HUES64 (cell line): ENCODE data around the gene RBM5.
A peak's percentile ranks its signal among the peaks of the same experiment; 100 is the strongest.

Experiments
- H3K27ac ChIP-seq: 2 replicates; pipeline ENCODE4 v1.7.0; 2013; ENCODE audit warnings: low read depth, low read length, inconsistent platforms
- H3K27me3 ChIP-seq: 2 replicates; pipeline ENCODE4 v1.6.1; 2013; ENCODE audit warnings: mild to moderate bottlenecking, low read length; ENCODE audit not compliant: insufficient read depth
- H3K36me3 ChIP-seq: 2 replicates; pipeline ENCODE4 v1.6.1; 2013; ENCODE audit warnings: mild to moderate bottlenecking, low read length; ENCODE audit not compliant: insufficient read depth
- H3K4me1 ChIP-seq: 2 replicates; pipeline ENCODE4 v1.6.1; 2013; ENCODE audit warnings: mild to moderate bottlenecking, low read length, moderate library complexity; ENCODE audit not compliant: insufficient read depth
- H3K4me3 ChIP-seq: 2 replicates; pipeline ENCODE4 v1.5.1; 2013; ENCODE audit warnings: mild to moderate bottlenecking, low read length, moderate library complexity
- H3K9ac ChIP-seq: 2 replicates; pipeline ENCODE4 v1.6.1; 2013; ENCODE audit warnings: mild to moderate bottlenecking, low read depth, low read length
- H3K9me3 ChIP-seq: 2 replicates; pipeline ENCODE4 v1.6.1; 2013; ENCODE audit warnings: low read depth, low read length; ENCODE audit not compliant: insufficient read depth
- WGBS: fragments of 150-250, 120-280 bp; methylation state at CpG from one replicate; pipeline ENCODE4 v1.1.7; 2013; ENCODE audit warnings: missing lambda C conversion rate; 5-methylcytosine and 5-hydroxymethylcytosine counted together

RBM5 gene

DNA sequence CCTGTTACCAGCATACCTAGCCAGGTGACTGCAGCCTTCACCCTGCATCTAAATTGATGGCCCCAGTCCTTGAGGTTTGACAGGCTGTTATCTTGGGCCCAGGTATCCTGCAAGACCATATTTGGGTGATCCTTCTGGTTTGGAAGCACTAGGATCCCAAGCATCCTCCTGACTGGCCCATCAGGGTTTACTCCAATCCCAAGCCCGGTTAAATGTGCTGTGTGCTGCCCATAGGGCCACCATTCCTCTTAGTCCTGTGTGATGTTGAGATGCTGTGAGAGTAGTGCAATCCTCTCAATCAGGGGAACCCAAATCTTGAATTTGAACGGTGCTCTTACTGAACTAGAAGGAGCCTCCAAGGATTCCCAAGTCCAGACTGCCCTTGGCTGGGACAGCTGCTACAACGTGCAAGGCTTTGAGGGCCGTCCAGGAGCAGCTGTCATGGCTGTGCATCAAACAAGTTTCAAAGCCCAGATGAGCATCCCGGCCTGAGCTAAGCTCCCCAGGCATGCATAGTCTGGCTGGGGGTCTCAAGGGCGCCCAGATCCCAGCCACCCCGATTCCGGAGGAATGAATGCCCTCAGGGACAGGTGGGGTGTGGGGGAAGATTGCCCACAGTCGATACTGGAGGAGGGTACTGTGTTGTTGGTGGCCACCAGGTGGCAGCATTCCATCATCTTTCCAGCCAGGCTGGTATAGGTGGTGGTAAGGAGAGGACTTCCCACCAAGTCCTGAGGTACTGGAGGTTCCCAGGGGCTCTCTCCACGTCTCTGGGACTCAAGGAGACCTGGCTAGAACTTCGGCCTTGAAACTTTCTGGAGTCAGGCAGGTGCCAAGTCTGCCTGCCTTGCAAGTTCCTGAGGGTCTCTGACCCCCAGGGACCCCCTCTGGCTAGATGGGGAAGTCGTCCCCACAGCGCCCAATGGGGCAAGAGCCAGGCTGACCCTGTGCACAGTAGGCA is 32.6 kb downstream of the RBM5 start:
- Histone ChIP-seq H3K4me3 (no peak overlapping the region), H3K27ac (no peak overlapping the region), H3K9me3 (no peaks in the 10 kb centered on the region), H3K9ac (no peak overlapping the region), H3K36me3 (peaks cover 39% of the 10 kb centered on the region), H3K4me1 (peaks cover 20% of the 10 kb centered on the region), H3K27me3 (no peaks in the 10 kb centered on the region)
- WGBS: 45% methylated on average over 13 of the region's 13 CpGs

DNA sequence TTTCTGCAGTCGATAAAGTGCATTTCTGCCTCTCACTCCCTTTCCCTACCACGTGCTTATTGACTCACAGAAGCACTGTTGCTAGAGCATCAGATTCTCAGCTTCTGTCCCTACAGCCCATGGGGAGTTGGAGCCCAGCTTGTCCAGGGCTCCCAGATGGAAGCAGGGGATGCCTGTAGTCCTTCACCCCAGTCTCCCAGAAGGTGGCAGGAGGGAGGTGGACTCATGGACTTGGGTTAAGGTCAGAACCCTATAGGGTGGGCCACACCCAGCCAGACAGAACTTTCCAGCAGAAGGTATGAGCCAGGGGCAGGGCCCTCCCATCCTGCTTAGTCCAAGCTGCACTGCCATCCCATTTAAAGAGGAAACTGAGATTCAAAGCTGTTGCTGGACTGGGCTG is 33.4 kb downstream of the RBM5 start:
- no peaks in the 10 kb centered on the region for H3K27me3 ChIP-seq
- 91% methylated on average over 2 of the region's 2 CpGs for WGBS
- peaks cover 25% of the 10 kb centered on the region for H3K4me1 ChIP-seq
- no peaks in the 10 kb centered on the region for H3K9me3 ChIP-seq
- no peak overlapping the region for H3K27ac ChIP-seq
- H3K36me3 ChIP-seq: peaks cover 32% of the 10 kb centered on the region
- no peak overlapping the region for H3K4me3 ChIP-seq
- H3K9ac ChIP-seq: no peak overlapping the region

DNA sequence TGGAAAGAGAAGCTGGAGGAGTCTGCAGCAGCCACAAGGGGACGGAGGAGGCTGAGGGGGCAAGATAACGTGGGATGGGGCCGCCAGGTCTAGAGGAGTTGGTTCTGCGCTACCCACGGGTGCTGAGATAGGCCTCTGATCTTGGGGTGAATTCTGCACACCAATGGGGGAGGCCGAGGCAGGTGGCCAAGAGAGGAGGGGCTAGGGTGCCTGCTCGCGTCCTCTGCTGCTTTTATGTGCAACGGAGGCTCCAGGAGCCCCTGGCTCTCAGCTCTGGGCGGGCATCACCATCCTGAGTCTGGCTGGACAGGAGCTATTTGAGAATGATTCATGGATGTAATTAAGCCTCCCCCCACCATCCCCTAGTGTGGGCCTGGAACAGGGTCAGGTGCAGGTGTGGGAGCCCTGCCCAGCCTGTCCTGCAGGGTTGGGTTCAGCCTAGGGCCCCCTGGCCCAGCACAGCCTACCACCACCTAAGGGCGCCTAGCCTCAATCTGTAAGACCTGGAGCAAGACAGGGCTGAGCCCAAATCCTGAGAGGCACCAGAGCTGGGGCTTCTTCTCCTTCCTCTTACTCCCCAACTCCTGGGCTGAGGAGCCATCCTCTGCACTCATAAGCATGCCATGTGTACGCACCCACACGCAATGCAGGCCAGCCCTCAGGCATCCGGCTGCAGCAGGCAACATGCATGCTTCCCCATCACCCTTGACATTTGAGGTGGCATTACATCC is 34.1 kb downstream of the RBM5 start:
- Histone ChIP-seq H3K27me3 (no peaks in the 10 kb centered on the region), H3K4me1 (peaks cover 25% of the 10 kb centered on the region), H3K27ac (no peak overlapping the region), H3K9ac (no peak overlapping the region), H3K9me3 (no peaks in the 10 kb centered on the region), H3K4me3 (no peak overlapping the region), H3K36me3 (peaks cover 24% of the 10 kb centered on the region)
- 93% methylated on average over 14 of the region's 14 CpGs for WGBS

DNA sequence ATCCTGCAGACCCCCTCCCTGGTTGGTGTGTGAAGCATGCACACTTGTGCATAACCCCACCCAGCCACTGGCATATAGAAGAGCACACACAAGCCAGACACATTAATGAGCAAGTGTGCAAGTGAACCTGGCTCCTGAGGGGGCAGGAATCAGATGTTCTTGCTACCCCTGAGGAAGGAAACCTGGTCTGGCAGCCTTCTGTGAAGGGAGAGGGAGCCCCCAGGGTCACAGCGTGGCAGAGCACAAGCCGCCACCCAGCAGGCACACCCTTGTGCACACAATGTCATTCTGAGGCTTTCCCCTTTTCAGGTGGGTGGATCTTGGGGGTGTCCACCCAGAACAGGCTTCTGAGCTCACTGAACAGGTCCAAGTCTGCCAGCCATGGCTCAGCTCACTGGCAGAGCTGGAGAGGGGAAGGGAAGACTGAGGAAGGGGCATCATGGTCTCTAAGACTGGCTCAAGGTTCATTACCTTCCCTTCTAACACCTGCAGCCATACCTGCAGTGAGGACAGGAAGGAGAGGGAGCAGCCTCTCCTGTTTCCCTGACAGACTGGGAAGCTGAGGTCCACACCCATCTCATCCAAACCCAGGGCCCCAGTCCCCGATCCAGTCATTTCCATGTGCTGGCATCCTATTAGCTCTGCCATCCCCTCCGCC is 34.8 kb downstream of the RBM5 start:
- Histone ChIP-seq H3K27me3 (no peaks in the 10 kb centered on the region), H3K4me3 (no peak overlapping the region), H3K4me1 (peaks cover 25% of the 10 kb centered on the region), H3K36me3 (peaks cover 17% of the 10 kb centered on the region), H3K9me3 (no peaks in the 10 kb centered on the region), H3K9ac (no peak overlapping the region), H3K27ac (no peak overlapping the region)
- 91% methylated on average over 4 of the region's 4 CpGs for WGBS

DNA sequence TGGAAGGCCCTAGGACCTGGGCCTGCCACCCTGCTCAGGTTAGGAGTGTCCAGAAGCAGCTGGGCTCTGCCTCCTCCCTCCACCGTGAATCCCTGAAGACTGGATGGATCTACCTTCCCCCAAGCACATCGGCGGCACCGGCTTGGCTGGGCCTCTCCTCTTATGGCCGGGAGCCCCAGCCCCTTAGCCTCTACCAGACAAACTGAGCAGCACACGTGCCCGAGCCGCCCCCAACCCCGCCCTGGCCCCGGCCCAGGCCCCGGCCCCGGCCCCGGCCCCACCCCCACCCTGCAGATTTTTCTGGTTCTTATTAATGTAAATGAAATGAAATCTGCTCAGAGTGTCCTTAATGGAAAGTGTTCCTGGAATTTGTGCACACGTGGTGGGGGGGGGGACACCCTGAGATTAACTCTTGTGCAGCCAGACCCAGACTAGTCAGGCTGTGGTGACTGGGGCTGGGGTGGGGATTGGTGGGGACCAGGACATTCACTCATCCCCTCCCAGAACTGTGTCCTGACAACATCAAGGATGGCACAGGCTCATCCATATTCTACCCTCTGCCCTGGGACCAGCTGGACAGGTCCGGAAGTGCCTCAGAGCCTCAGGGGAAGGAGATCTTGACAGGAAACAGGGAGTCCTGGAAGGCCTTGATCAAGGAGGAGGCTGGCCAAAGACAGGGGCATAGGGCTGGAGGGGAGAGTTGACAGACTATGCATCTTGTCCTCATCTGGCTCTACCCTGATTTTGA is 35.5 kb downstream of the RBM5 start:
- WGBS: 60% methylated on average over 13 of the region's 15 CpGs
- no peak overlapping the region for H3K27ac ChIP-seq
- no peaks in the 10 kb centered on the region for H3K27me3 ChIP-seq
- H3K4me1 ChIP-seq: peaks cover 25% of the 10 kb centered on the region
- no peak overlapping the region for H3K4me3 ChIP-seq
- no peaks in the 10 kb centered on the region for H3K9me3 ChIP-seq
- H3K36me3 ChIP-seq: peaks cover 10% of the 10 kb centered on the region
- H3K9ac ChIP-seq: no peak overlapping the region

DNA sequence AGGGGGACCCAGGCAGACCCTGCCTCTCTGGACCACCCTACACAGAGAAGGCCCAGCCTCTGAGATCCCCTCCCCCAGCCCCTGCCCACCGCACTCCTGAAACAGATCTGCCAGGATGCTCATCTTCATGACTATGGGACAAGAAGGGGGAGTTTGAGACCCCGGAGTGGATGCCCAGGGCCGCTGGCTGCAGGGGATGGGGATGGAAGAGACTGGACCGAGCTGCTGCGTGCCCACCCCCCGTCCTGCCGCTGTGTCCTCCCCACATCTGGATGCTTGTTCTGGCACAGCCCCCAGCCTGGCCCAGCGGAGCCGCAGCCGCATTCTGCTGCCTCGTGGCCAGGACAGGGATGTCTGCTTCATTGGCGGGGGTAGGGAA is 36.1 kb downstream of the RBM5 start:
- Histone ChIP-seq H3K4me3 (no peak overlapping the region), H3K9ac (no peak overlapping the region), H3K27ac (no peak overlapping the region), H3K36me3 (peaks cover 4% of the 10 kb centered on the region), H3K4me1 (peaks cover 25% of the 10 kb centered on the region), H3K27me3 (no peaks in the 10 kb centered on the region), H3K9me3 (no peaks in the 10 kb centered on the region)
- 42% methylated on average over 12 of the region's 12 CpGs for WGBS

DNA sequence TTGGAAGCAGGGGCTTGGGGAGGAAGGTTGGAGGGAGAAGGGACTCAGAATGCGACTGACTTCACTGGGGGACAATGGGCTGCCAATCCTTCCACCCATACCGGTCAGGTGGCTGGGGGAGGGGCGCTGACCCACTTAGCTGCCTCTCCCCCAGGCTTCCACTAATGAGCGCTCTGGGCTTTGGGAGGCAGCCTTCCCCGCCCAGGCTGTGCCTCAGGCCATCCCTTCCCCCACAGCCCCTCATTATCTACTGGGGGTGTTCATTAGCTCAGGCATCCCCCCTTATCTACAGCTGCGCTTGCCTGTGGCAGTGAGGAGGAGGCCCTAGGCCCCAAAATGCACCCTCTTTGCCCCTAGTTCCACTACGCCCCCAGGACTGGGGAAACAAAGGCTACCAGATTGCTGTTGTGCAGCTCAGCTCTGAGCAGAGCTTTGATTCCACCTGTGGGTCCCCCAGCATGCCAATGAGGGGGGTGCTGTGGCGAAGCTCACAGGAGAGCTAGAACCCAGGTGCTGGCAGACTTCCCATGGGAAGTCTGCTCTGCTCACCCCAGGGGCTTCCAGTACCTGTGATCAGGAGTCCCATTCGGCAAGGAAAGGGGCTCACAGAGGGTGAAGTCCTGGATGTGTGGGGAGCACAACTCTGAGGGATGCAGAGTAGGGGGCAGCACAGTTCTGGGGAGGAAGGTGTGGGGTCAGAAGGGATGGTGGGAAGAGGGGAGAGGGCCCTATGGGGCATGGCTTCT is 37.0 kb downstream of the RBM5 start:
- Histone ChIP-seq H3K4me1 (peaks cover 25% of the 10 kb centered on the region), H3K4me3 (no peak overlapping the region), H3K36me3 (no peaks in the 10 kb centered on the region), H3K27me3 (no peaks in the 10 kb centered on the region), H3K9ac (no peak overlapping the region; the same call in 1 of the 2 replicates), H3K27ac (0 out of 2 replicates have a peak overlapping the region, but pooled peaks have one; percentile 23), H3K9me3 (no peaks in the 10 kb centered on the region)
- 70% methylated on average over 7 of the region's 9 CpGs for WGBS

DNA sequence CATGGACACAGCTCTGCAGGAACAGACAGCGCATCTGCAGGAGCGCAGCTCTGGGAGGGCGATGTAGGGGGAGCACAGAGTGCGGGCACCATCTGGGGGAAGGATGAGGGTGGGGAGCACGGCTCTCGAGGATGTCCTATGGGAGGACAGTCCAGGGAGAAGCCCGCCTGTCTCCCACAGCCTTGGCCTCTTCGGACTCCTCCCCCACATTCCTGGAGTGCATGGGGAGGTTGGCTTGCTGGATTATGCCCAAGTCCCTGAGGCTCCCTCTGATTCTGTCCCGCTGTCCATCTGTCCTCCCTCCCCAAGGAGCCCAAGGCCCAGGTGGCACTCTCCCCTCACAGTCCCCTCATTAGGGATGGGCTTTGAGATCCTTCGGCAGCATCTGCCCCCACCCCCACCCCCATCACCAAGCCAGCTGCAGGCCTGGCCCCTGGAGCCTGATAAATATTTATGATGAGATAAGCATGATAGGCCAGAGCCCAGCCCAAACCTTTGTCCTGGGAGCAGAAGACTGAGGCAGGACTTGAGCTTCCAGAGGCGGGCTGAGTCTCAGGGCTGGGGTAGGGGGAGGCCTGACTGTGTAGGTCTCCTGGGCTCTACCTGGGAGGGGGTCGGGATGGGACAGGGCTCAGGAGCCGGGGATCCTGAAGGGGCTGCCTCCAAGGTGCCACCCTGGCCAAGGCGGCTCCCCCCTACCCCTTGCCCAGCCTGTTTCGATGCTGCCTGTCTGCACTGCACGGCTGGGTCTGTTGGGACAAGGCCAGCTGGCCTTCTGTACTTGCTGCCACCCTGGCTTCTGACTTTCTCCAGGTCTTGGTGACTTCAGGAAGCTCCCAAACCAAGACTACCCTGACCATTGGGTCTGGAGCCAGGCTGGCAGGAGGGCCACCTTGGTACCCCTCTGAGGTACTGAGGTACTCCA is 37.8 kb downstream of the RBM5 start:
- no peak overlapping the region for H3K4me3 ChIP-seq
- WGBS: 80% methylated on average over 16 of the region's 16 CpGs
- H3K4me1 ChIP-seq: peaks cover 25% of the 10 kb centered on the region
- no peak overlapping the region; the same call in 1 of the 2 replicates for H3K9ac ChIP-seq
- no peak overlapping the region for H3K27ac ChIP-seq
- H3K9me3 ChIP-seq: no peaks in the 10 kb centered on the region
- no peaks in the 10 kb centered on the region for H3K36me3 ChIP-seq
- H3K27me3 ChIP-seq: no peaks in the 10 kb centered on the region

DNA sequence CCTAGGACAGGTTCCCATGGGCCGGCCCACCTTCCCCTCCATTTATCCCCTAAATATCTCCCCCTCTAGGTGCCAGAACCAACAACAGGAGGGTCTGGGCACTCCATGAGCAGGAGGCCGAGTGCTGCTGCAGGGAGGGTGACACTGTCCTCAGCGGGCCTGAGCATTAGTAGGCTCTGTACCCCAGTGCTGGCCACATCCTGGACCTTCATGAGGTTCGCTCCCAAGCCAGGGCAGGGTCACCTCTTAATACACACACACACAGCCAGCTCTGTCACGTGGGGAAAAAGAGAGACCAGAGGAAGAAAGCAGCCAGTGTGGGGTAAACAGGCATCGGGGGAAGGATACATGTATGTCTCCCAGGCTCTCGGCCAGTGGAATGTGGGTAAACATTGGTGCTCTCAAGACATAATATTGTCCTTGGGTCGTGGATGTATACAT is 38.6 kb downstream of the RBM5 start:
- Histone ChIP-seq H3K27ac (no peak overlapping the region), H3K4me1 (peaks cover 25% of the 10 kb centered on the region)

More for the DNA sequence above, 38.6 kb downstream of the RBM5 start:
- no peak overlapping the region for H3K4me3 ChIP-seq
- H3K9ac ChIP-seq: no peak overlapping the region
- no peaks in the 10 kb centered on the region for H3K36me3 ChIP-seq
- no peaks in the 10 kb centered on the region for H3K27me3 ChIP-seq
- H3K9me3 ChIP-seq: no peaks in the 10 kb centered on the region
- WGBS: 91% methylated on average over 8 of the region's 8 CpGs
